Measurements from ENCODE around the gene YRDC.
A peak's percentile ranks its signal among the peaks of the same experiment; 100 is the strongest.

The YRDC gene, protein sequence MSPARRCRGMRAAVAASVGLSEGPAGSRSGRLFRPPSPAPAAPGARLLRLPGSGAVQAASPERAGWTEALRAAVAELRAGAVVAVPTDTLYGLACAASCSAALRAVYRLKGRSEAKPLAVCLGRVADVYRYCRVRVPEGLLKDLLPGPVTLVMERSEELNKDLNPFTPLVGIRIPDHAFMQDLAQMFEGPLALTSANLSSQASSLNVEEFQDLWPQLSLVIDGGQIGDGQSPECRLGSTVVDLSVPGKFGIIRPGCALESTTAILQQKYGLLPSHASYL

DNA sequence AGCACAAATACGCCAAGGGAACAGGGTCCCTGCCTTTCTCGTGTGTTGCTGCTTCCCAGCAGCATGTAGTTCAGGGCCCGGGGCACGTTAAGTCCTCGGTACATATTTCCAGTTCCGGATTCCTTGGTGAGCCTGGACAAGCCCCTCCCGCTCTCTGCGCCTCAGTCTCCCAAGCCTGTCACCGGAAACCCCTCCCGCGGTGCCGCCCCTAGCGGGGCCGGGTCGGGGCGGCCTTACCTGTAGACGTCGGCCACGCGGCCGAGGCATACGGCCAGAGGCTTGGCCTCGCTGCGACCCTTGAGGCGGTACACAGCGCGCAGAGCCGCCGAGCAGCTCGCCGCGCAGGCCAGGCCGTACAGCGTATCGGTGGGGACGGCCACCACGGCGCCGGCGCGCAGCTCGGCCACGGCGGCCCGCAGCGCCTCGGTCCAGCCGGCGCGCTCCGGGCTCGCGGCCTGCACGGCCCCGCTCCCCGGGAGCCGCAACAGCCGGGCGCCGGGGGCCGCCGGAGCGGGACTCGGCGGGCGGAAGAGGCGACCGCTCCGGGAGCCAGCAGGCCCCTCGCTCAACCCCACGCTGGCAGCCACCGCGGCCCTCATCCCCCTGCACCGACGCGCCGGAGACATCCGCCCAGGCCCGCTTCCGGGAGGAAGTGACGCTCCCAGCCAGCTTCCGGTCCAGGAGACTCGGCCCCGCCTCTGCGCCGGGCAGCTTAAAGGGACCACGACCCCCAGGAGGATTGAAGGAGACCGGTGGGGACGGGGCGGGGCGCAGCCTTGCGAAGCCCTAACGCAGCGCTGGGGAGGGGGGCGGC is at the start of gene YRDC, which contains the start of gene C1orf122:
TSS of gene YRDC (minus strand) at position 654 of the 814 bp plus-strand sequence. CDS start at position 626, 28 bp downstream.
TSS of gene C1orf122 (plus strand) at position 236 of the 814 bp plus-strand sequence. CDS start 615 bp downstream, outside the sequence.
- DNase-seq (ENCODE audit: low spot score) = peak; percentile 90

DNA sequence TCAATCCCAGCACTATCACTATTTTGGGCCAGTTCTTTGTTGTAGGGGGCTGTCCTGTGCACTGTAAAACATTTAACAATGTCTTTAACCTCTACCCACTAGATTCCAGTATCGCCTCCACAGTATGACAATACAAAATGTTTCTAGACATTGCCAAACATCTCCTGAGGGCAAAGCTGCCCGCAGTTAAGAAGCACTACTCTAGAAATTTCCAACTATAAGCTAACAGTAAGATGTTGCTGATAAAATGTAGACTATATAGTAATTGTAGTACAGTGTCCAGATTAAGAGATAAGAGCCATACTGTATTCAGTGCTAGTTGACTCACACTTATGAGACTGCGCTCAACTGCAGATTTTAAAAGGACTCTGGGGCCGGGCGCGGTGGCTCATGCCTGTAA is 46.4 kb upstream of the YRDC start:
- DNase-seq (ENCODE audit: low spot score) = no peak

DNA sequence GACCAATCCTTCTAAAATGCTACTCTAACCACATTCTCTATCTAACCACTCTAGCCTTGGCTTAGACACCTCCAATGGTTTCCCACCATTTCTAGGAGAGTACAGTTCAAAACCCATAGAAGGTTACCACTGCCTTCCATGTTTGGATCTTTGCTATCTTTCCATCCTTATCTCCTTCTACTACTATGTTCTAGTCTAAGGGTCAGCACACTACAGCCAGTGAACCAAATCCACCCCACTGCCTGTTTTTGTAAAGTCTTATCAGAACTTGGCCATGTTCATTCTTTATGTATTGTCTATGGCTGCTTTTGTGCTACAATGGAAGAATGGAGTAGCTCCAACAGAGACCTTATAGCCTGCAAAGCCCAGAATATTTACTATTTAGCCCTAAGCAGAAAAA is 45.1 kb upstream of the YRDC start:
- no peak for DNase-seq (ENCODE audit: low spot score)

DNA sequence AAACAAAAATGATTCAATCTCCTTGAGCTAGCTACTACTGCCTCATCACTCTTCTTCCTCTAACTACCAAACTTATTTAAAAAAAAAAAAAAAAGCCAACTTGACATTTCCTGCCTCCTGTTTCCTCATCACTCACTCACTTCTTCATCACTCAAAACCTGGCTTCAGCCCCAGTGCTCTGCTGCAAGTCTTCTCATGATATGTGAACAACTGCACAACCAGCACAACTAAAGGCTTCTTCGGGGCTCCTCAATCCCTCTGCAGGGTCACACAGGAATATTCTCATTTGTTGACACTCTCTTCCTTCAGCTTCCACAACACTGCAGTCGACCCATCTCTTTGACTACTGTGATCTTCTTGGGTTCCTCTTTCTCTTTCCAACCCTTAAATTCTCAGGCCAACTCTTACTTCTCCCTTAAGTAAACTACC is 43.8 kb upstream of the YRDC start:
- DNase-seq (ENCODE audit: low spot score) = no peak

DNA sequence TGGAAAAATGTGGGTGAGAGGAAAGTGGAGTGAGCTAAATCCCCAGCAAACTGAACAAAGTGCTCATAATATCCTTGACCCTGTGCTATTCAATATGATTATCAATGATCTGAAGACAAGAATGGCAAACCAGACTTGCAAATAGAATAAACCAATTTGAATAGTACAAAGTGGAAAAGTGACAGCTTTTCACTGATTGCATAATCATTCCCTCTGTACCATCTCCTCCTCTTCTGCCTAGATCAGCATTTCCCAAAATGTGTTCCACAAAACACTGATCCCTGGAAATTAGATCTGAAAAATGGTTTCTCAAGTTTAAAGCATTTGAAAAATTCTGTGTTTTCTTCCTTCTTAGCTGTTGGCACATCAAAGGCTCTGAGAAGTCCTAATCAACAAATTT is 43.3 kb upstream of the YRDC start:
- DNase-seq (ENCODE audit: low spot score) = no peak

DNA sequence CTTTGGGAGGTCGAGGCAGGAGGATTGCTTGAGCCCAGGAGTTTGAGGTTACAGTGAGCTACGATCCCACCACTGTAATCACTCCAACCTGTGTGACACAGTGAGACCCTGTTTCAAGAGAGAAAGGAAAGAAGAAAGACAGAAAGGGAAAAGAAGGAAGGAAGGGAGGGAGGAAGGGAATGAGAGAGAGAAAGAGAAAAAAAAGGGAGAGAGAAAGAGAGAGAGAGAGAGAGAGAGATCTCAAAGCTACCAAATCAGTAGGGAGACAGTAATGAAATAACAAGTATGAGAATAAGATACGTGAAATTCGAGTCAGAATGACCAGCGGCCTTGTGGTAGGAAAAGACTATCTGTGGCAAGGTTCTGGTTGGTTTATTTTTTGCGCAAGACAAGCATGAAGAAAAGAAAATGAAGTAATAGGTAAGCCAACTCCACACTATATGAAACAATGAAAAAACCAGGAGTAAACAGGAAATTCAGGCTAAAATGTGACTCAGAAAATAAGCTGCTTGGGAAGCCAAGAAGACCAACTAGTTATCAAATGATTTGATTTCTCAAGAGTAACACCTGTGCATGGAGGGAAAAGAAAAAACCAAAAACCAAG is 42.4 kb upstream of the YRDC start:
- DNase-seq (ENCODE audit: low spot score) = no peak

DNA sequence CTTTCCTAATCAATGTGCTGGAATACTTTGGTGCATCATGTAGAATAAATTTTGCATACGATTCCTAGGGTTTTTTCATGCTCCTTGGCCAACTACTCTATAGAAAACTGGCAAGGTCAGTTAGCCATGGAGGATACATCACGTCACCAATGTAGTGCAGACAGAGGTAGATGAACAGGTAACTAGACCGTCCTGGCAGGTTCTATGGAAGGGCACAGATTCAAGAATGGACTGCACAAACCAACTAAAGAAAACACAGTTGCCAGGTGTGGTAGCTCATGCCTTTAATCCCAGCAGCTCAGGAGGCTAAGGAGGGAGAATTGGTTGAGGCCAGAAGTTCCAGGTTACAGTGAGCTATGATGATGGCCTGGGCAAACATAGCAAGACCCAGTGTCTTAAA is 41.5 kb upstream of the YRDC start:
- no peak for DNase-seq (ENCODE audit: low spot score)

DNA sequence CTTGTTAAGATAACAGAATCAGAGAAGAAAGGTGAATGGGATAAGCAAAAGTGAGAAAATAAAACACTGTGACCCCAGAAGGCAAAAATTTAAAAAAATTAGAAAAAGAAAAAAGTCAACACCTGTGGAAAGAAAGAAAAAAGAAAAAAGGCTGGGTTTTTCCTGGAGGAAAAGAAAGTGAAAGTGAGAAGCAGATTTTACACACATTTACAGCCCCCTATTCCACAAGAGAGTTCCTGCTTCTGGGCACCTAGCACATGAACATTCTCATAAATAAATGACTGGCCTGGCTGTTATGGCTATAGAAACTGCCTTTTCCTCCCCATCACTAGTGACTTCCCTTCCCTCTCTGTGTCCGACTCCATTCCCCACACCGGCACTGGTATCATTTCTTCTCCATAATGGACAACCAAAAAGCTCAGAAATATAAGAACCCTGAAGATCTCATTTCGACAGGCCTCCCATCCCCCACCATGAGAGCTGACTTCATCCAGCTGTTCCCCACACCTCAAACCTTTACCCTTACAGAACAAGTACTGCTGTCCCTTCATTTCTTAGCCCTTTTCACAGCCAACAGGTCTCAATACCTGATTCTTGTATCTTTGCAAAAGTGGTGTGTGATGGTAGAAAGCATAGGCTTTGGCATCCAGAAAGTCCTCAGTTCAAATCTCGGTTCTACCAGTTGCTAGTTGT is 38.8 kb upstream of the YRDC start:
- no peak for DNase-seq (ENCODE audit: low spot score)

DNA sequence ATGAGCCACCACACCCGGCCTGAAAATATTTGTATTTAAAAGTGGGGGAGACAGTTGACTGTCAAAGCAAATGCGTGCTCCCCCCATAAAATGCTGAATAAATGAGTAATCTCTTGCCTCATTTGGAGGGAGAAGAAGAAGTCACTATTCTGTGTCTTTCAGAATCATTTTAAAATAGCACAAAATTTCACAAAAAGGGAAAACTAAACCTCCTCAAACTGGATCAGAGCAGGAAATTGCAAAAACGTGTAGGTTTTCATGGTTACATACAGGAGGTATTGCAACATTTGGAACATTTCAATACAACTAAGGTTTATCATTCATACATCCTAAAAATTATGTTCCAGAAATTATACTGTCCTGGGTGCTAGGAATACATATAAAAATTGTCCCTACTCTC is 37.8 kb upstream of the YRDC start:
- no peak for DNase-seq (ENCODE audit: low spot score)

DNA sequence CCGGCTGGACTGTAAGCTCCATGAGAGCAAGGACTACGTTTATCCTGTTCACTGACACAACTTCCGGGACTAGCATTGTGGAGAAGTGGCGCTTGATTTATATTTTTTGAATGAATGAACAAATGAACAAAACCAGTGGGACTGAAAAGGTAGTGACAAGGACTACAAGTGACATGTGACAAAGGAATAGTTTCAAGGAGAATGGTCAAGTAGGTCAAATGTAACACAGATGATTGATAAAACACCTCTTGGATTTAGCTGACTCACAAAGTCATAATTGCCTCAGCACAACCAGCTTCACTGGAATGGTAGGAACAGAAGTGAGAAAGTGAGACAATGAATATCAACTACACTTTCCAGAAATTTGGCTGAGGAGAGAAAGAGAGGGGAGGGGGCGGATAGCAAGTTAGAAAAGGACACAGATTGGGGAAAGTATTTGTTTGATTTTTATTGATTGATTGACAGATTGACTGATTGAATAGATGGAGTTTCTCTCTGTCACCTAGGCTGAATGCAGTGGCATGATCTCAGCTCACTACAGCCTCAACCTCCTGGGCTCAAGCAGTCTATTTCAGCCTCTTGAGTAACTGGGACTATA is 37.1 kb upstream of the YRDC start:
- DNase-seq (ENCODE audit: low spot score) = no peak

DNA sequence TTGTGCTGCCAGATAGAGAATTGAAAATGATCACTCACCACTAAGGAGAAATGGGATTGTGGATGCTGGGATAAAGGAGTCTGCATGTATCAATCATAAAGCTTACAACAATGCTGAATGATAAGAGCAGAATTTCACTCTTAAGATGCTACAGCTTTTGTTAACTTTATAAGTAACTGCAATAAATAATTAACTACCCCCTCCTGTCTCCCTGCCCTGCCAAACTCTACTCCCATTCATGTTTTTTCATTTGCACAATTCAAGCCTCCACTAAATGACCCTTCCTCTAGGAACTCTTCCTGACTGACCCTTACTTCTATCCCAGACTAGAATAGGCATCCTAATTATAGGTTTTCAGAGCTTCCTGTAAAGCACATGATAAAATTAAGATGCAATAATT is 36.5 kb upstream of the YRDC start:
- DNase-seq (ENCODE audit: low spot score) = no peak

DNA sequence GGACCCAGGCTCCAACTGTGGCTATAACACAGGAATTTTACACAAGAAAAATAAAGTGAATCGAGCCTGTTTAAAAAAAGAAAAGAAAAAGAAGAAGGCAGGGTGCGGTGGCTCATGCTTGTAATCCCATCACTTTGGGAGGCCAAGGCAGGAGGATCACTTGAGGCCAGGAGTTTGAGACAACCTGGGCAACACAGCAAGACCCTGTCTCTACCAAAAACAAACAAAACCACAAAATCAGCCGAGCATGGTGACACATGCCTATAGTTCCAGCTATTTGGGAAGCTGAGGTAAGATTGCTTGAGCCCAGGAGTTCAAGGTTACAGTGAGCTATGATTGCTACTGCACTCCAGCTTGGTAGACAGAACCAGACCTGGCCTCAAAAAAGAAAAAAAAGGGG is 33.6 kb upstream of the YRDC start:
- no peak for DNase-seq (ENCODE audit: low spot score)

DNA sequence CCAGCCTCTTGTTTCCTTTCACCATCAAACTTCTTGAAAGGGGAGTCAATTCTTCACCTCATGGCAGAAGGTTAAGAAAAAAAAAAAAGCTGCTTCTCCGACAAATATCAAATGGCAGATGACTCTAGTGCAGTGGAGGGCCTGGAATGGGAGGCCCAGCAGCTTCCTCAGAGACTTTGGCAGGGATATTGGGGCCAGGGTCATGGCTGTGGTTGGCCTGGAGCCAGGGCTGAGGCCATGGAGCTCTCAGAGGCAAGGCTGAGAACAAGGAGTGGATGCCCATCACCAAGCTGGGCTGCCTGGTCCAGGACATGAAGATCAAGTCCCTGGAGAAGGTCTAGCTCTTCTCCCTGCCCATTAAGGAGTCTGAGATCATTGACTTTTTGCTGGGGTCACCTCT is 32.7 kb upstream of the YRDC start:
- DNase-seq (ENCODE audit: low spot score) = no peak

DNA sequence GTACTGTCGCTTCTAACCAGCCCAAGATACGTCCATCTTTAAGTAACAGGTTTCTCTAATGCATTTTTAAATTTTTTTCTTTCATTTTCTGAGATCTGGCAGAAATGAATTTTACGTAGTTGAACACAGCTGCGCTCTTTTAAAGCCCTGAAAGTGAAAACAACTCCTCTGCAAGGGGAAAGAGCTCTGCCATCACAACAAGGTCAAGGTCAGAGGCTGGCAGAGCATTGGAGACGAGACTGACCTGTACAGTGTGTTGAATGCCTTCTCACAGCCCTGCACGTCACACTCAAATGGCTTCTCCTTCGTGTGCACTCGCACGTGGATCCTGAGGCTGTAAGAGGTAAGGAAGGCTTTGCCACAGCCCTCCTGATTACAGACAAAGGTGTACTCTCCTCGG is 31.7 kb upstream of the YRDC start:
- DNase-seq (ENCODE audit: low spot score) = no peak

DNA sequence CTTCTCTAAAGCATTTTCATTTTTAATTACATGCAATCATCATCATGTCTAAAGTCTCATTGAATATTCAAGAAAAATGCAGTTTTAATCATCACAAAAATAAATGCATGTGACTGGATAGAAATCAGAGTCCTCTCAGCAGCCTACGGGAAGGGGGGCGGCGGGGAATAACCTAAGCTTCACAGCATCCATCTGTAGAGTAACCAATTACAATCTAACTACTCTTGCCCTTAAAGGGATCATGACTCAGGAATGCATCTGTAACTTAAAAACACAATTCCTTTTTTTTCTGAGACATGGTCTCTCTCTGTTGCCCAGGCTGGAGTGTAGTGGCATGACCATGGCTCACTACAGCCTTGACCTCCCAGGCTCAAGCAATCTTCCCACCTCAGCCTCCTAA is 28.8 kb upstream of the YRDC start:
- DNase-seq (ENCODE audit: low spot score) = no peak

DNA sequence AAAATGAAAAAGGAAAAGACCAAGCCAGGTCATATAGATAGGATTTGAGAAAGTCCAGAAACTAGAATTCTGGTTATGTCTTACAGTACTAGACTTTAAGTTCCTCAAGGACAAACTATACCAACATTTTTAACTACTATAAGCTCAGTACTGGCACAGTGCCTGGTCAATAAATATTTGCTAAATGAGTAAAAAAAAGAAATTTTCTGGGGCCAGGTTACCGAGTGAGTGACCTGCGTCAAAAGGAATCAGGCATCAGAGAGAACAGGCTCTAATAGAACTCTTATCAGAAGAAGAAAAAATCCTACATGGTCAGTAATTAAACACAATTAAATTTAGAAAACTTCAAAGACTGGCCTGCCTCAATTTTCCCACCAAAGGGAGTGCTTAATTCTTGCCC is 23.8 kb upstream of the YRDC start:
- no peak for DNase-seq (ENCODE audit: low spot score)

DNA sequence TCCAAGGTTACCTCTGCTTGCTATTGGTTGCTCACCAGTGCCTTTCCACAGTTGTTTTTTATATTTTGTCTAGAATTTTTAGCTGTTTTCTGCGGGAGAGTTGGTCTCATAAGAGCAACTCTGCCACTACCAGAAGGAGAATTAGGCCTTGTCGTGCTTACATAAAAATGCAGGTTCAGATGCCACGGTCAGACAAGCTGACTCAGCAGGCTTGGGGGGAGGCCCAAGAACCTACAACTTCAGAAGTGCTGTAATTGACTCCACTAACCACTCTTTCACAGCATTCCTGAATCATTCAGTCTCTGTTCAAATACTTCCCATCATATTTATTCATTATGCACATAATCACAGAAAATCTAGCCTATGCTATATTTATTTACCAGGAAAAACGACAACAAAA is 23.1 kb upstream of the YRDC start:
- no peak for DNase-seq (ENCODE audit: low spot score)

DNA sequence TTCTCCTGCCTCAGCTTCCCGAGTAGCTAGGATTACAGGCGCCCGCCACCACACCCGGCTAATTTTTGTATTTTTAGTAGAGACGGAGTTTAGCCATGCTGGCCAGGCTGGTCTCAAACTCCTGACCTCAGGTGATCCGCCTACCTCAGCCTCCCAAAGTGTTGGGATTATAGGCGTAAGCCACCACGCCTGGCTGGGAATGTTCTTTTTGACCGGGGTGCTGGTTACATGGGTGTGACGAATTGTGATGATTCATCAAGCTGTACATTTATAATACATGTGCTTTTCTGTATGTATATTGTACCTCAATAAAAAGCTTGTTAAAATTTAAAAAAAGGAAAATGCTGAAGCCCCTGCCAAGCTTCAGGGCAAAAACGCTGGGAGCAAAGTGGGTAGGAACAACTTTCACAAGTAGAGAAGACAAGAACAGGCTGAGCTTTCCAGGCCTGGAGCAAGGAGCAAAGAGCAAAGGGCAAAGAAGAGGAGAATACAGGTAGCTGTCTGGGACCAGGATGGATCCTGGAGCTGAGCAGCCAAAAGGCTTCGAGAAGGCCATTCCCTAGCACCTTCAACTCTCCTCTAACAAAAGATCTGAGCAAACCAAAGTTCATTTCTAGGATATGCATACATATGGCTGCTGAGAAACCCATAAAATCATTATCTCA is 20.5 kb upstream of the YRDC start:
- DNase-seq (ENCODE audit: low spot score) = no peak

DNA sequence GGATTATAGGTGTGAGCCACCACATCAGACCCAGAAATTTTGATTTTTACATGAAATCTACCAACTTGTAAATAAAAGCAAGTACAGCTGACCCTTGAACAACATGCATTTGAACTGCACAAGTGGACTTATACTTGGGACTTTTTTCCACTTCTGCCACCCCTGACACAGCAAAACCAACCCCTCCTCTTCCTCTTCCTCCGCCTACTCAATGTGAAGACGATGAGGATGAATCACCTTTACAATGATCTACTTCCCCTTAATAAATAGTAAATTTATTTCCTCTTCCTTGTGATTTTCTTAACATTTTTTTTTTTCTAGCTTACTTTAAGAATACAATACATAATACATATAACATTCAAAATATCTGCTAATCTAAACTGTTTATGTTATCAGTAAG is 17.5 kb upstream of the YRDC start:
- no peak for DNase-seq (ENCODE audit: low spot score)

DNA sequence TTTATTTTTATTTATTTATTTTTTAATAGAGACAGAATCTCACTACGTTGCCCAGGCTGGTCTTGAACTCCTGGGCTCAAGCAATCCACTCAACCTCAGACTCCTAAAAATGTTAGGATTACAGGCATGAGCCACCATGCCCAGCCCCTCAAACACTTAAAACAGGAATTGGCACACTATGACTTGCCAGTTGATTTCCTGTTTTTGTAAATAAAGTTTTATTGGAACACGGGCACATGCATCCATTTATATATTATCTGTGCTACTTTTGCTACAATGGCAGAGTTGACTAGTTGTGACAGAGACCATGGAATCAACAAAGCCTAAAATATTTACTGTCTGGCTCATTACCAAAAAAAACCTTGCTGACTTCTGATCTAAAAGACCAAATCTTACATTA is 16.0 kb upstream of the YRDC start:
- no peak for DNase-seq (ENCODE audit: low spot score)
